ENCODE data around the gene NPFFR2. TPM values are rescaled to one million over a fixed set of nuclear protein-coding genes. Genes with fewer than 3 reads are reported as not detected.
A peak's percentile ranks its signal among the peaks of the same experiment; 100 is the strongest.
"Not testable (repeated sequence)": the region's sequence is repeated elsewhere in the genome, so short reads cannot be mapped to it uniquely, and the experiment has no call there.

The NPFFR2 gene
- total RNA-seq = not detected

GRCh38 chr4:72031868-72032608, at the start of gene NPFFR2:
Gene NPFFR2 (plus strand): TSS chr4:72032000. CDS start chr4:72128592, 96,592 bp downstream.
- DNase-seq (ENCODE audit: low read depth in 2 of 3, low spot score in 2 of 3) = no peak

DNA sequence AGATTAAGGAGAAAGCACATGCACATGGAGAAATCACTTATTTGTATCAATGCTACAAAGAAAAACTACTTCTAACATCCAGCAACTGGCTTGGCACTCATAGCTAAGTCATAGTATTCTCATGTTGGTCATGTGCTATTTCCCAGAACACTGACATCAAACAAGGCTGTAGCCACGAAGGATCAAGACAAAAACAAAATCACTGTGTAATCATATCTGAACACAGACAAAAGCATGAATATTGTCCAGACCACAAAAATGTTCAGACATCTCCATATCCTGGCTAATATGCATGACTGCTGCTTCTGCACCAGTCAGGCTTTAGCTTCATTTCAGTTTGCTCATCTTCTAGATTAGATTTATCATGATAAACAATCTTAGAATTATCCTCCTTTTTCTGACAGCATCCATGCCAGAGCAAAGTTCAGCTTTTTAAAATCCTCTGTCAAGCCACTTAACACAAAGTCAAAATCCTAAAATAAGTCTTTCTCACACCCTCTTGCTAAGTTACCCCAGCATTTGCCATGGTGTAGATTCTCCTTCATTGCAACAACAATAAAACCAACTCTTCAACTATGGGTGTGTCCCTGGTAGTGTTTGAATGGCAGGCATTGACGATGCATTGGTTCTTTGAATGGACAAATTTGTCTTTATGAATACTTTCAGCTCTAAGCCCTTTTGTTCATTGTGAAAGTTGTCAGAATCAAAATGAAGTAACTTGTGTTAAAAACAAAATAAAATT, 39.1 kb upstream of the NPFFR2 start:
- DNase-seq (ENCODE audit: low read depth in 2 of 3, low spot score in 2 of 3) = no peak

DNA sequence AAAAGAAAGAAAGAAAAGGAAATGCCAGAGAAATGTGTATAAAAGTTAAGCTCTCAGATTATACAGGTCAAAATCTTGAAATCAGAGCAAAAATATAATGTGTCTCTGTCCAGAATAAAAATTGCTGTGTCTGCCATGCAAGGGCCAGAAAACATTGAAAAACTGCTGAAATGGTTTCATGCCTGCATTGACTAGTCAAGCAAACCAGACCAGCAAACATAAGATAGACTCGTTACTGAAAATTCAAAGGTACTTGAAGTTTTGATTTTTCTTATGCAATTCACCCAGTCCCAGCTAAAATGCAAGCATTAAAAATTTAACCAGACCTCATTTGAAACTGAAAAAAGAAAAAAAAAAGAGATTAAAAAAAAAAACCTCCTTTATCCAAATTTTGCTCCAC, 37.2 kb upstream of the NPFFR2 start:
- no peak for DNase-seq (ENCODE audit: low read depth in 2 of 3, low spot score in 2 of 3)

- DNase-seq (ENCODE audit: low read depth in 2 of 3, low spot score in 2 of 3) = no peak
Observed at GRCh38 chr4:71995297-71995696, 36.5 kb upstream of the NPFFR2 start.

DNA sequence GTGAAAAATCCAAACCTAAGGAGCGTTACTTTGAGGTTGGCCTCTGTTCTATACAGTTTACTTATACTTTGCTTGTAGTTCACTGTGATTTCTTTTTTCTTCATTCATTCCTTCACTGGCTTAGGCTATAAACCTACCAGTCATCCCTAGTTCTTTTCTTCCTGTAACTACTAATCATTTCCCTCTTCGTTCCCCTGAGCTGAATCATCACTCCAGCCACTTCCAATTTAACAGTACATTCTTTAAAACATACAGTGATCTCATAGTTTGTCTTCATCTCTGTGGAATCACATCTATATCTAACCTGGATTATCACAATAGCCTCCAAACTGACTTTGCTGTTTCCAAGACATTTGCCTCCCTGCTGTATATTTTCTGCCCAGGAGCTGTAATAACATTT, 25.2 kb upstream of the NPFFR2 start:
- DNase-seq (ENCODE audit: low read depth in 2 of 3, low spot score in 2 of 3) = no peak

GRCh38 chr4:72011906-72012305, 19.9 kb upstream of the NPFFR2 start:
- DNase-seq (ENCODE audit: low read depth in 2 of 3, low spot score in 2 of 3) = peak in 1 of 3 donors; percentile 51

DNA sequence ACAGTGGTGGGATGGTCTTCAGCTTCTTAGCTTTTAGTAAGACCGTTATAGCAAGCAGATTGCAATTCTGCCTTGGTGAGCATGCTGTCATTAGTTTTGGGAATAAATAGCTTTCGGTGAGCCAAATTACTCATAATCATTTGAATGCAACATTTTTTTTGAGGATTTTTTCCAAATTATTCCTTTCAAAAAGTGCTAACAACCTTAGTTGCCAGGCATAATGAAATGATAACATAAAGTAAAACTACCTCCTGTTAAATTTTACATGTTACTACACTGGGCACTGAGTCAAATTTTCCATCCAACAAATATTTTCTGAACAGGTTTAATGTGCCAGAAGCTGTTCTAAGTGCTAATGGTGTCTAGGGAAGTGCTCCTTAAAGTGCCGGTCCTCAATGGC, 15.8 kb upstream of the NPFFR2 start:
- no peak for DNase-seq (ENCODE audit: low read depth in 2 of 3, low spot score in 2 of 3)

GRCh38 chr4:72019688-72020087, 12.1 kb upstream of the NPFFR2 start:
- no peak for DNase-seq (ENCODE audit: low read depth in 2 of 3, low spot score in 2 of 3)

GRCh38 chr4:72022553-72022952, 9.2 kb upstream of the NPFFR2 start:
- no peak for DNase-seq (ENCODE audit: low read depth in 2 of 3, low spot score in 2 of 3)

DNA sequence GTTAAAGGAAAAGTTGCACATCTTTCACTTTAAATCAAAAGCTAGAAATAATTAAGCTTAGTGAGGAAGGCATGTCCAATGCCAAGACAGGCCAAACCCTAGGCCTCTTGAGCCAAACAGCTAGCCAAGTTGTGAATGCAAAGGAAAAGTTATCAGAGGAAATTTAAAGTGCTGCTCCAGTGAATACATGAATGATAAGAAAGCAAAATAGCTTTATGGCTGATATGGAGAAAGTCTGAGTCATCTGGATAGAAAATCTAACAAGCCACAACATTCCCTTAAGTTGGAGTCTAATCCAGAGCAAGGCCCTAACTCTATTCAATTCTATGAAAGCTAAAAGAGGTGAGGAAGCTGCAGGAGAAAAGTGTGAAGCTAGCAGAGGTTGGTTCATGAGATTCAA, 23.8 kb downstream of the NPFFR2 start:
- no peak for DNase-seq (ENCODE audit: low read depth in 2 of 3, low spot score in 2 of 3)

- DNase-seq (ENCODE audit: low read depth in 2 of 3, low spot score in 2 of 3) = no peak
Observed at GRCh38 chr4:72063726-72064125, 31.9 kb downstream of the NPFFR2 start.

DNA sequence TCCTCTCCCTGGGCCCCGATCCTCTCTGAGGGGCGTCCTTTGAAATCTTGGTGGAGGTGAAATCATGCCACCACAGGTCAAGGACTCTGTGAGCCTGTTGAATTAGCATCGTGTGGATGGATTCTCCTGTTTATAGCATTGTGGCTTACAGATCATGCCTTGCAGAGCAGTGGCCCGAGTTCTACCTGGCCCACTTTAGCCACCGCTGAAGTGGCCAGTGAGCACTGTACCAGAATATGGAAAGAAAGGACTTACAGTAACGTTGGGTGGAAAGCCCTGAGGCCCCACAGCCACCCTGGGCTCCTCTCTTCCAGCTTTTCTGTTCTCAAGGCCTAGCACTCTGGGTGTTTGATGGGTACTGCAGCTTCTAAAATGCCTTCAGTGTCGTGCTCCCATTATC, 35.3 kb downstream of the NPFFR2 start:
- DNase-seq (ENCODE audit: low read depth in 2 of 3, low spot score in 2 of 3) = no peak

- DNase-seq (ENCODE audit: low read depth in 2 of 3, low spot score in 2 of 3) = no peak
Observed at GRCh38 chr4:72073816-72074215, 42.0 kb downstream of the NPFFR2 start.

GRCh38 chr4:72076562-72076961, 44.8 kb downstream of the NPFFR2 start:
- DNase-seq (ENCODE audit: low read depth in 2 of 3, low spot score in 2 of 3) = no peak

DNA sequence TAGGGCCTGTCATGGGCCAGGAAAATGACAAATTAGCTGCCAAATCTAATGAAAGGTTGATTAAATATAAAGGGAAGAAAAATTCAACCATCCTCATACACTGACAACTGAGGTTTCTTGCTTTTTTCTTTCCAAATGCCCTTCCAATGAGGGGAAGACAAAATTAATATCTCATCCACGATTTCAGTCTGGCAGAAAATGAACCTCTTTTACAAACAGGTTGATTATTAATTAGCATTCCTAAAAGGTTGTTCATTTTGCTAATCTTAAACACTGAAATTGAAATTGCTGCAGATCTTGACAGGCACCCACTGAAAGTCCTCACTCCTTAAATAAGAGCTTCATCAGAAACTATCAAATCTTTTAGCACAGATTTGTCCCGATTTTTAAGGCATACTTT, 45.5 kb downstream of the NPFFR2 start:
- DNase-seq (ENCODE audit: low read depth in 2 of 3, low spot score in 2 of 3) = no peak

GRCh38 chr4:72084587-72085011, 52.8 kb downstream of the NPFFR2 start:
- no peak for DNase-seq (ENCODE audit: low read depth in 2 of 3, low spot score in 2 of 3)

GRCh38 chr4:72090606-72091005, 58.8 kb downstream of the NPFFR2 start:
- DNase-seq (ENCODE audit: low read depth in 2 of 3, low spot score in 2 of 3) = not testable (repeated sequence)

DNA sequence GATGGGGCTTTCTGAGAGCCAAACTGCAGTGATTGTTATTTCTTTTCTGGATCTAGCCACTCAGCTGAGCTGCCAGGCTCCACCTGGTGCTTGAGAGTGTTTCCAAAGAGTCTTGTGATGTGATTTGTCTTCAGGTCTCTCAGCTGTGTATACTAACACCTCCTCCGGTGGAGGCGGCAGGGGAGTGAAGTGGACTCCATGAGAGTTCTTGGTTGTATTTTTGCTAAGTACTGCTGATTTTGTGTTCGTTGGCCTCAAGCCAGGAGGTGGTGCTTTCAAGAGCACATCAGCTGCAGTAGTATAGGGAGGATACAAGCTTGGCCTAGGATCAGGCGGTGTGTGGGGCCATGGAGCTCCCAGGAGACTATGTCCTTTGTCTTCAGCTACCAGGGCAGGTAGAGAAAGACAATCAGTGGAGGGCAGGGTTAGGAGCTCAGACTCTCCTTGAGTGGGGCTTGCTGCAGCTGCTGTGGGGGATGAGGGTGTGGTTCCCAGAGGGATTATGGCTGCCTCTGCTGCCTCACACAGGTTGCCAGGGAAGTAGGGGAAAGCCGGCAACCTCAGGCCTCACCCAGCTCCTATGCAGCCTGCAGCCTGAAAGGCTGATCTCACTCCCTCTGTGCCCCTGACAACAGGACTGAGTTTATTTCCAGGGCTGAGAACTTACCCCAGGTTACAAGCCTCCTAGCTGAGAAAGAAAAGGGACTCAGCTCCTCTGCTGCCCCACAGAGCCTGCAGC, 62.4 kb downstream of the NPFFR2 start:
- no peak for DNase-seq (ENCODE audit: low read depth in 2 of 3, low spot score in 2 of 3)

DNA sequence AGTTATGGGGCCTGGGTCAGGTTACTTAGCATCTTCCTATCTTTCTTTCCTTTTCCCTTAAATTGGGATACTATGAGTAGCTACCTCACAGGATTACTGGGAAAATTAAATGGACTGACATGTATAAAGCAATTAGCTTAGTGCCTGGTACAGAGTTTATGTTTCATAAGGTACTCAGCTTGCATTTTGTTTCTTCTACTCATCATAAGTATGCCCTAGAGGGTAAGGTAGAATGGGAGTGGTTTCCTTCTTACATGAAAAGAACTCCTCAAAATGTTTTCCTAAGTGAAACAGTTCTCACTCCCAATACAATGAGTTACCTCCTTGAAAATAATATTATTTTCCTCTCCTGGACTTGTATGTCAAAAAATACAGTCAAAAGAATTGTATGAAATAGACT, 75.7 kb downstream of the NPFFR2 start:
- no peak for DNase-seq (ENCODE audit: low read depth in 2 of 3, low spot score in 2 of 3)

- no peak for DNase-seq (ENCODE audit: low read depth in 2 of 3, low spot score in 2 of 3)
Observed at GRCh38 chr4:72109364-72109763, 77.6 kb downstream of the NPFFR2 start.

DNA sequence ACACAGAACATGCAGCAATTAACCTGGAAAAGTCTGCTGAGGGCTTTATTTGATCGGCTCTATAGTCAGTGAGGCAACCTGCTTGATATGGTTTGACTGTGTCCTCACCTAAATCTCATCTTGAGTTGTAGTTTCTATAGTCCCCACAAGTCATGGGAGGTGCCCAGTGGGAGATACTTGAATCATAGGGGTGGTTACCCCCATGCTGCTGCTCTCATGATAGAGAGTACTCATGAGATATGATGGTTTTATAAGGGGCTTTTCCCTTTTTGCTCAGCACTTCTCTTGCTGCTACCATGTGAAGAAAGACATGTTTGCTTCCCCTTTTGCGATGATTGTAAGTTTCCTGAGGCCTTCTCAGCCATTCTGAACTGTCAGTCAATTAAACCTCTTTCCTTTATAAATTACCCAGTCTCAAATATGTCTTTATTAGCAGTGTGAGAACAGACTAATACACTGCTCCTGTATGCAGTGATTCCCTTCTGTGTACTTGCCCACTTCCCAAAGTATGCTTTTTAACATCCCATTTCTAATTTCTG, 78.2 kb downstream of the NPFFR2 start:
- no peak for DNase-seq (ENCODE audit: low read depth in 2 of 3, low spot score in 2 of 3)
